G401 (cell line): ENCODE data around the gene RFNG. TPM values are rescaled to one million over a fixed set of nuclear protein-coding genes. Genes with fewer than 3 reads are reported as not detected.

Experiments used
- DNase-seq: peaks from one replicate; pipeline ENCODE4 v3.0.0-alpha.2; 2015; ENCODE audit warnings: low spot score
- in situ Hi-C: cut with HindIII; loops from 2 replicates; pipeline ENCODE4 v1.10.0; 2016; ENCODE audit warnings: low sequenced_read_pairs, mixed read lengths
- total RNA-seq: library from RNA; depleted of rRNA; stranded (reverse); fragments of >200 nt; shearing (Covaris generic); gene quantifications from 2 replicates; pipeline ENCODE4 v1.2.3, GENCODE V29; 2014

The RFNG gene
- total RNA-seq, 1 experiment from 2014 or later = 41.5 TPM

GRCh38 chr17:82008941-82009405, 42.6 kb downstream of the RFNG start:
- in situ Hi-C loops = no loop called here
- no peak for DNase-seq

GRCh38 chr17:82008258-82008940, 43.2 kb downstream of the RFNG start:
- no peak for DNase-seq

GRCh38 chr17:82007495-82008257, 43.9 kb downstream of the RFNG start:
- peak; percentile 29 for DNase-seq
- in situ Hi-C loops = no loop called here

More at GRCh38 chr17:82008258-82008940, 43.2 kb downstream of the RFNG start:
- in situ Hi-C loops = no loop called here

- in situ Hi-C loops = no loop called here
- no peak for DNase-seq
Observed at GRCh38 chr17:82007228-82007494, 44.5 kb downstream of the RFNG start.

- DNase-seq = peak; percentile 83
- in situ Hi-C loops = no loop called here
Observed at GRCh38 chr17:82006468-82007227, 45.0 kb downstream of the RFNG start.

- in situ Hi-C loops = no loop called here
- DNase-seq = no peak
Observed at GRCh38 chr17:82005701-82006348, 45.8 kb downstream of the RFNG start.

- in situ Hi-C loops = no loop called here
- DNase-seq = no peak
Observed at GRCh38 chr17:82004517-82005455, 46.8 kb downstream of the RFNG start.

GRCh38 chr17:82003411-82004381, 47.9 kb downstream of the RFNG start:
- in situ Hi-C loops = no loop called here
- peak; percentile 14 for DNase-seq

GRCh38 chr17:82001571-82002056, 50.0 kb downstream of the RFNG start:
- DNase-seq = no peak
- in situ Hi-C loops = no loop called here

GRCh38 chr17:82000803-82001570, 50.6 kb downstream of the RFNG start:
- DNase-seq = no peak
- in situ Hi-C loops = no loop called here

- no peak for DNase-seq
- in situ Hi-C loops = no loop called here
Observed at GRCh38 chr17:81999976-82000802, 51.4 kb downstream of the RFNG start.

- in situ Hi-C loops = no loop called here
- no peak for DNase-seq
Observed at GRCh38 chr17:81999587-81999975, 52.0 kb downstream of the RFNG start.

GRCh38 chr17:81998691-81999438, 52.7 kb downstream of the RFNG start:
- in situ Hi-C loops = no loop called here
- no peak for DNase-seq

- in situ Hi-C loops = no loop called here
- DNase-seq = no peak
Observed at GRCh38 chr17:81998212-81998611, 53.4 kb downstream of the RFNG start.
